K562 (cell line): ENCODE results near the gene SLC30A4. TPM values are rescaled to one million over a fixed set of nuclear protein-coding genes. Genes with fewer than 3 reads are reported as not detected.

ENCODE experiments used
- C11orf30 ChIP-seq: fragments of 450-650 bp; IDR thresholded peaks from 2 replicates; pipeline ENCODE4 v1.6.1; 2016; ENCODE audit warnings: low read depth, mild to moderate bottlenecking
- ETS2 ChIP-seq: IDR thresholded peaks from 2 replicates; pipeline ENCODE4 v1.6.1; 2016; ENCODE audit warnings: borderline replicate concordance, missing genetic modification characterization, mild to moderate bottlenecking, moderate library complexity, missing compliant biosample characterization; ENCODE audit not compliant: poor library complexity, severe bottlenecking
- GATAD2A ChIP-seq: fragments of 450-650 bp; IDR thresholded peaks from 2 replicates; pipeline ENCODE4 v1.6.1; 2017
- GTF3C2 ChIP-seq: IDR thresholded peaks from 3 replicates; pipeline ENCODE4 v1.6.1; 2011; ENCODE audit warnings: borderline replicate concordance, mild to moderate bottlenecking, moderate library complexity; ENCODE audit not compliant: insufficient read length; ENCODE audit errors: extremely low read depth
- JUND ChIP-seq, 2 experiments: IDR thresholded peaks; 2 replicates in 1 of 2; 3 replicates in 1 of 2; pipeline ENCODE4 v1.6.1; 2011; ENCODE audit warnings: borderline replicate concordance in 2 of 2, low read depth in 2 of 2, low read length in 2 of 2, improper control_type of control experiment in 1 of 2, missing biosample characterization in 1 of 2, missing genetic modification characterization in 1 of 2, missing genetic modification reagents in 1 of 2
- MBD2 ChIP-seq: sonication (generic); IDR thresholded peaks from 2 replicates; pipeline ENCODE4 v1.6.1; 2016; ENCODE audit warnings: low read depth, borderline replicate concordance
- MEF2D ChIP-seq: conservative IDR thresholded peaks from 2 replicates; pipeline ENCODE4 v1.6.1; 2016; ENCODE audit warnings: low read depth, missing genetic modification characterization, missing compliant biosample characterization
- NBN ChIP-seq: fragments of 450-650 bp; IDR thresholded peaks from 2 replicates; pipeline ENCODE4 v1.6.1; 2016; ENCODE audit warnings: low read depth, mild to moderate bottlenecking
- NFYB ChIP-seq: IDR thresholded peaks from 2 replicates; pipeline ENCODE4 v1.6.1; 2011; ENCODE audit warnings: mild to moderate bottlenecking, moderate library complexity; ENCODE audit not compliant: insufficient read length; ENCODE audit errors: extremely low read depth
- RBBP5 ChIP-seq: fragments of 200-600 bp; sonication (generic); IDR thresholded peaks from 2 replicates; pipeline ENCODE4 v1.6.1; 2012; ENCODE audit warnings: borderline replicate concordance, mild to moderate bottlenecking, low read length, control low read depth, inconsistent platforms; ENCODE audit not compliant: insufficient read depth, poor library complexity, severe bottlenecking
- SRSF9 ChIP-seq: fragments of 200-400 bp; formaldehyde crosslinking; IDR thresholded peaks from 2 replicates; pipeline ENCODE4 v1.6.1; 2017; ENCODE audit warnings: low read depth, low read length, borderline replicate concordance
- TAF1 ChIP-seq: IDR thresholded peaks from 2 replicates; pipeline ENCODE4 v1.6.1; 2011; ENCODE audit warnings: mild to moderate bottlenecking, low read length, moderate library complexity; ENCODE audit not compliant: insufficient read depth, control insufficient read depth, severe bottlenecking; ENCODE audit errors: extremely low read depth
- TEAD2 ChIP-seq: fragments of 450-650 bp; IDR thresholded peaks from 2 replicates; pipeline ENCODE4 v1.6.1; 2016; ENCODE audit warnings: missing genetic modification characterization, control low read depth, missing compliant biosample characterization
- YY1 ChIP-seq, 3 experiments: IDR thresholded peaks; 2 replicates each; pipeline ENCODE4 v1.6.1; 2011; ENCODE audit warnings: low read length in 2 of 3, mild to moderate bottlenecking in 2 of 3, moderate library complexity in 2 of 3, borderline replicate concordance in 1 of 3, control low read depth in 1 of 3, low read depth in 1 of 3; ENCODE audit not compliant: insufficient read depth in 3 of 3, insufficient replicate concordance in 2 of 3, control insufficient read depth in 1 of 3, insufficient read length in 1 of 3; ENCODE audit errors: extremely low read depth in 1 of 3
- ZFX ChIP-seq: sonication (generic); formaldehyde crosslinking; IDR thresholded peaks from 2 replicates; pipeline ENCODE4 v1.8.0; 2022; ENCODE audit warnings: mild to moderate bottlenecking, missing genetic modification reagents, moderate library complexity
- ZNF41 ChIP-seq: fragments of 250-450 bp; sonication (Bioruptor Pico); conservative IDR thresholded peaks from 2 replicates; pipeline ENCODE4 v1.4.0; 2020; ENCODE audit warnings: mild to moderate bottlenecking
- ZNF639 ChIP-seq, 2 experiments: fragments of 200-800 bp in 1 of 2; sonication (Bioruptor generic) in 1 of 2; sonication (generic) in 1 of 2; formaldehyde crosslinking in 1 of 2; IDR thresholded peaks in 1 of 2; conservative IDR thresholded peaks in 1 of 2; 2 replicates each; pipeline versions ENCODE4 v1.5.0 to v1.6.1; 2016 to 2020; ENCODE audit warnings: missing compliant biosample characterization in 1 of 2, missing genetic modification characterization in 1 of 2, missing genetic modification reagents in 1 of 2
- ZNF75A ChIP-seq: fragments of 450-650 bp; formaldehyde crosslinking; IDR thresholded peaks from 2 replicates; pipeline ENCODE4 v1.4.0; 2020; ENCODE audit warnings: mild to moderate bottlenecking
- ZSCAN32 ChIP-seq: fragments of 450-650 bp; formaldehyde crosslinking; IDR thresholded peaks from 2 replicates; pipeline ENCODE4 v1.4.0; 2020; ENCODE audit warnings: mild to moderate bottlenecking, moderate library complexity
- polyA plus RNA-seq, 8 experiments: library from polyadenylated mRNA; depleted of rRNA in 4 of 8; stranded (reverse) in 5 of 8; unstranded in 3 of 8; fragments of >200 nt; fragmentation: Nextera tagmentation in 2 of 8; fragmentation: Illumina TruSeq in 1 of 8; extraction: Ambion mirVana in 2 of 8; extraction: Trizol in 1 of 8; gene quantifications; 2 replicates each; pipeline versions ENCODE4 v1.2.1 to v1.2.3, GENCODE V29; 2011 to 2014; ENCODE audit warnings: inconsistent platforms in 1 of 8, missing spikeins in 1 of 8
- total RNA-seq, 7 experiments: library from RNA; depleted of rRNA in 6 of 7; stranded (reverse); fragments of >200 nt in 6 of 7; fragmentation: Illumina TruSeq in 2 of 7; extraction: Trizol in 2 of 7; gene quantifications; 2 replicates each; pipeline versions ENCODE4 v1.2.1 to v1.2.3, GENCODE V29; 2011 to 2021; ENCODE audit warnings: low replicate concordance in 1 of 7
- TF ChIP-seq, protein P1 (sequence below): sonication (generic); formaldehyde crosslinking; IDR thresholded peaks from 2 replicates; pipeline ENCODE4 v1.8.0; 2022; ENCODE audit warnings: missing genetic modification reagents, mild to moderate bottlenecking, moderate library complexity, borderline replicate concordance

SLC30A4 gene
- total and polyA plus RNA-seq, 9 of the 15 experiments (the other 6 are each of a cell fraction or from before 2014, with no cell fraction given): 0.21 to 0.73 (median 0.36) TPM

- TF ChIP-seq SRSF9 (no peak), TAF1 (no peak), NBN (peak; percentile 64), MBD2 (no peak), YY1 (IDR thresholded peaks at IDR 0.05; ENCODE audit: borderline replicate concordance in 1 of 3, control insufficient read depth in 1 of 3, extremely low read depth in 1 of 3, insufficient read depth in 3 of 3, insufficient read length in 1 of 3, insufficient replicate concordance in 2 of 3, low read depth in 1 of 3, low read length in 2 of 3) (no peak), RBBP5 (no peak), MEF2D (tag) (no peak), ZSCAN32 (no peak), ZNF75A (no peak), ZNF639 (CRISPR knock-in tag; conservative IDR thresholded peaks at IDR 0.05 in 1 of 2, IDR thresholded peaks at IDR 0.05 in 1 of 2) (no peak), GATAD2A (no peak), ZFX (CRISPR knock-in tag) (peak; percentile 62), ZNF41 (CRISPR knock-in tag) (no peak), NFYB (no peak), C11orf30 (no peak), ETS2 (tag) (no peak), JUND (IDR thresholded peaks at IDR 0.05; ENCODE audit: borderline replicate concordance, low read depth, low read length) (peak; percentile 99), JUND (tag; IDR thresholded peaks at IDR 0.05; ENCODE audit: borderline replicate concordance, low read depth, low read length) (peak; percentile 100), TEAD2 (0 out of 2 replicates have a peak, but pooled peaks have one; percentile 21), GTF3C2 (no peak)
- TF ChIP-seq, protein P1, sequence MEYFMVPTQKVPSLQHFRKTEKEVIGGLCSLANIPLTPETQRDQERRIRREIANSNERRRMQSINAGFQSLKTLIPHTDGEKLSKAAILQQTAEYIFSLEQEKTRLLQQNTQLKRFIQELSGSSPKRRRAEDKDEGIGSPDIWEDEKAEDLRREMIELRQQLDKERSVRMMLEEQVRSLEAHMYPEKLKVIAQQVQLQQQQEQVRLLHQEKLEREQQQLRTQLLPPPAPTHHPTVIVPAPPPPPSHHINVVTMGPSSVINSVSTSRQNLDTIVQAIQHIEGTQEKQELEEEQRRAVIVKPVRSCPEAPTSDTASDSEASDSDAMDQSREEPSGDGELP (CRISPR knock-in tag): no peak
These were observed 66.1 kb downstream of the SLC30A4 start (continued) for GRCh38 chr15:45456212-45457106.
